ENCODE data around the gene ZNF750. TPM values are rescaled to one million over a fixed set of nuclear protein-coding genes. Genes with fewer than 3 reads are reported as not detected.

Gene ZNF750
- total and polyA plus RNA-seq, 2 of the 13 experiments (the other 11 are each of a cell fraction or from before 2014, with no cell fraction given), result not detected

DNA sequence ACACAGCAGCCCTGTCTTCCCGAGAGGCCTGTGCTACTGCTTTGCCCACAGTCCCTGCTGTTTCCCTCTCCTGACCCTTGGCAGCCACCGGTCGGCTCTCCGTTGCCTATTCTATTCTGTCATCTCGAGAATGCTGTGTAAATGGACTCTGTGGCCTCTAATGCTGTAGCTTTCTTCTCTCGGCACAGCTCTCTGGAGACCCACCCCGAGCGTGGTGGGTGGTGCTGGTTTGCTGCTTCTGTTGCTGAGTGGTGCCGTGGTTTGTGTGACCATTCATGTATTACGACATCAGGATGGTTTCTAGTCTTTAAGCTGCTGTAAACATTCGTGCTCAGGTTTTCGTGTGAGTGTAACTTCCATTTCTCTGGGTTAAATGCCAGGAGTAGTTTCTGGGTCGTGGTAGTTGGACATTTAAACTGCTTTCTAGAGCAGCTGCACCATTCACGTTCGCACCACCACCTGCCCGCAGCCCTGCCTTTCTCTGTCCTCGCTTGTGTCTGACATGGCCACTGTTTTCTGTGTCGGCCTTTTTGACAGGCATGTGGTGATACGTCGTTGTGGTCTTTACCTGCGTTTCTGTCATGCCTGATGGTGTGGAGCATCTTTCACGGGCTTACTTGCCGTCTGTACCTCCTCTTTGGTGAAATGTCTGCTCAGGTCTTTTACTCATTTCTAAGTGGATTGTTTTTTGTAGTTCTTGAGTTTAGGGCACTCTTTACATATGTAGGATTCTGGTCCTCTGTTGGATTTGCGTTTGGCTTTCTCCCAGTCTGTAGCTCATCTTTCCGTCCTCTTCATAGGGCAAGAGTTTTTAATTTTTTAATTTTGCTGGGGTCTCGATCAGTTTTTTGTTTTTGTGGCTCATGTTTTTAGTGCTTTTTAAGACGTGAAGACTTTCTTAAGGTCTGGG lies 47.7 kb upstream of the ZNF750 start (continued):
- TF ChIP-seq ZNF292 (CRISPR knock-in tag; IDR thresholded peaks at IDR 0.05; ENCODE audit: borderline replicate concordance, low read depth), result 0 out of 2 replicates have a peak, but pooled peaks have one; percentile 24
- no peak for TF ChIP-seq ZNF792 (CRISPR knock-in tag; IDR thresholded peaks at IDR 0.05)
- peak; percentile 37 for TF ChIP-seq PRPF4 (IDR thresholded peaks at IDR 0.05; ENCODE audit: low read depth, low read length, poor library complexity, severe bottlenecking)
- TF ChIP-seq ZSCAN9 (CRISPR knock-in tag; IDR thresholded peaks at IDR 0.05; ENCODE audit: borderline replicate concordance), result 0 out of 2 replicates have a peak, but pooled peaks have one; percentile 46
- no peak for TF ChIP-seq ZNF282 (IDR thresholded peaks at IDR 0.05; ENCODE audit: partially characterized antibody)
- no peak for TF ChIP-seq ZNF317 (CRISPR knock-in tag; IDR thresholded peaks at IDR 0.05)
- no peak for TF ChIP-seq BHLHE40 (IDR thresholded peaks at IDR 0.05; ENCODE audit: low read length)
- 0 out of 2 replicates have a peak, but pooled peaks have one; percentile 21 for TF ChIP-seq FOXK1 (CRISPR knock-in tag; IDR thresholded peaks at IDR 0.05; ENCODE audit: borderline replicate concordance, low read depth)
- TF ChIP-seq ZNF124 (CRISPR knock-in tag; IDR thresholded peaks at IDR 0.05), result 0 out of 2 replicates have a peak, but pooled peaks have one; percentile 57
- TF ChIP-seq MXD3 (CRISPR knock-in tag; IDR thresholded peaks at IDR 0.05), result 0 out of 2 replicates have a peak, but pooled peaks have one; percentile 47
- peak; percentile 56; the same call in 1 of the 2 replicates for TF ChIP-seq SP5 (CRISPR knock-in tag; IDR thresholded peaks at IDR 0.05; ENCODE audit: borderline replicate concordance, low read depth)
- 0 out of 2 replicates have a peak, but pooled peaks have one; percentile 53 for TF ChIP-seq ZBTB7B (CRISPR knock-in tag; IDR thresholded peaks at IDR 0.05)
- TF ChIP-seq ZNF639 (CRISPR knock-in tag; conservative IDR thresholded peaks at IDR 0.05), result no peak; the same call in 1 of the 2 replicates
- peak; percentile 68; the same call in 1 of the 2 replicates for TF ChIP-seq KLF9 (CRISPR knock-in tag; IDR thresholded peaks at IDR 0.05; ENCODE audit: low read depth)
- peak; percentile 87 for TF ChIP-seq ZBTB38 (CRISPR knock-in tag; IDR thresholded peaks at IDR 0.05)
- TF ChIP-seq GABPB1 (CRISPR knock-in tag; IDR thresholded peaks at IDR 0.05), result peak; percentile 16; the same call in 1 of the 2 replicates
- TF ChIP-seq IRF2 (CRISPR knock-in tag; IDR thresholded peaks at IDR 0.05), result peak; percentile 68; the same call in 1 of the 2 replicates
- TF ChIP-seq ZFP41 (CRISPR knock-in tag; IDR thresholded peaks at IDR 0.05; ENCODE audit: borderline replicate concordance), result no peak
- peak; percentile 66; the same call in 1 of the 2 replicates for TF ChIP-seq TBX2 (CRISPR knock-in tag; IDR thresholded peaks at IDR 0.05; ENCODE audit: borderline replicate concordance)
- no peak for TF ChIP-seq NFE2 (CRISPR knock-in tag; IDR thresholded peaks at IDR 0.05)
- TF ChIP-seq ZNF430 (CRISPR knock-in tag; IDR thresholded peaks at IDR 0.05), result no peak
- no peak for TF ChIP-seq ZNF383 (CRISPR knock-in tag; IDR thresholded peaks at IDR 0.05; ENCODE audit: borderline replicate concordance)
- TF ChIP-seq, protein P1, sequence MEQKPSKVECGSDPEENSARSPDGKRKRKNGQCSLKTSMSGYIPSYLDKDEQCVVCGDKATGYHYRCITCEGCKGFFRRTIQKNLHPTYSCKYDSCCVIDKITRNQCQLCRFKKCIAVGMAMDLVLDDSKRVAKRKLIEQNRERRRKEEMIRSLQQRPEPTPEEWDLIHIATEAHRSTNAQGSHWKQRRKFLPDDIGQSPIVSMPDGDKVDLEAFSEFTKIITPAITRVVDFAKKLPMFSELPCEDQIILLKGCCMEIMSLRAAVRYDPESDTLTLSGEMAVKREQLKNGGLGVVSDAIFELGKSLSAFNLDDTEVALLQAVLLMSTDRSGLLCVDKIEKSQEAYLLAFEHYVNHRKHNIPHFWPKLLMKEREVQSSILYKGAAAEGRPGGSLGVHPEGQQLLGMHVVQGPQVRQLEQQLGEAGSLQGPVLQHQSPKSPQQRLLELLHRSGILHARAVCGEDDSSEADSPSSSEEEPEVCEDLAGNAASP (CRISPR knock-in tag; IDR thresholded peaks at IDR 0.05; ENCODE audit: borderline replicate concordance), result 0 out of 2 replicates have a peak, but pooled peaks have one; percentile 42
- TF ChIP-seq, protein P2, sequence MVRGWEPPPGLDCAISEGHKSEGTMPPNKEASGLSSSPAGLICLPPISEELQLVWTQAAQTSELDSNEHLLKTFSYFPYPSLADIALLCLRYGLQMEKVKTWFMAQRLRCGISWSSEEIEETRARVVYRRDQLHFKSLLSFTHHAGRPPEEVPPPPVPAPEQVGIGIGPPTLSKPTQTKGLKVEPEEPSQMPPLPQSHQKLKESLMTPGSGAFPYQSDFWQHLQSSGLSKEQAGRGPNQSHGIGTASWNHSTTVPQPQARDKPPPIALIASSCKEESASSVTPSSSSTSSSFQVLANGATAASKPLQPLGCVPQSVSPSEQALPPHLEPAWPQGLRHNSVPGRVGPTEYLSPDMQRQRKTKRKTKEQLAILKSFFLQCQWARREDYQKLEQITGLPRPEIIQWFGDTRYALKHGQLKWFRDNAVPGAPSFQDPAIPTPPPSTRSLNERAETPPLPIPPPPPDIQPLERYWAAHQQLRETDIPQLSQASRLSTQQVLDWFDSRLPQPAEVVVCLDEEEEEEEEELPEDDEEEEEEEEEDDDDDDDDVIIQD (CRISPR knock-in tag; IDR thresholded peaks at IDR 0.05; ENCODE audit: low read depth), result 0 out of 2 replicates have a peak, but pooled peaks have one; percentile 27
- no peak for TF ChIP-seq KDM4B (CRISPR knock-in tag; IDR thresholded peaks at IDR 0.05)
- peak; percentile 57; the same call in 1 of the 2 replicates for TF ChIP-seq ZNF350 (CRISPR knock-in tag; IDR thresholded peaks at IDR 0.05; ENCODE audit: borderline replicate concordance, low read depth)
